HEK293 (cell line): ENCODE data around the gene SUSD4.

Source experiments
- CTCF ChIP-seq: fragments of 450-650 bp; formaldehyde crosslinking; IDR thresholded peaks from 2 replicates; pipeline ENCODE4 v1.5.1; 2016; ENCODE audit warnings: missing biosample characterization, missing genetic modification characterization
- GFI1B ChIP-seq: fragments of 450-650 bp; formaldehyde crosslinking; IDR thresholded peaks from 2 replicates; pipeline ENCODE4 v1.5.1; 2016; ENCODE audit warnings: missing biosample characterization, missing genetic modification characterization
- MEIS1 ChIP-seq: sonication (generic); formaldehyde crosslinking; IDR thresholded peaks from 2 replicates; pipeline ENCODE4 v1.8.1; 2022; ENCODE audit warnings: missing genetic modification reagents, mild to moderate bottlenecking, borderline replicate concordance
- REST ChIP-seq: fragments of 450-650 bp; formaldehyde crosslinking; IDR thresholded peaks from 2 replicates; pipeline ENCODE4 v1.5.1; 2016; ENCODE audit warnings: missing biosample characterization, missing genetic modification characterization
- SP7 ChIP-seq: fragments of 450-650 bp; formaldehyde crosslinking; IDR thresholded peaks from 2 replicates; pipeline ENCODE4 v1.5.1; 2016; ENCODE audit warnings: missing biosample characterization, missing genetic modification characterization
- YY2 ChIP-seq: fragments of 450-650 bp; formaldehyde crosslinking; IDR thresholded peaks from 2 replicates; pipeline ENCODE4 v1.5.1; 2016; ENCODE audit warnings: missing biosample characterization, missing genetic modification characterization
- ZBTB49 ChIP-seq: fragments of 450-650 bp; formaldehyde crosslinking; IDR thresholded peaks from 2 replicates; pipeline ENCODE4 v1.5.1; 2016; ENCODE audit warnings: missing biosample characterization, missing genetic modification characterization, low read depth
- ZNF157 ChIP-seq: fragments of 450-650 bp; formaldehyde crosslinking; IDR thresholded peaks from 2 replicates; pipeline ENCODE4 v1.5.1; 2016; ENCODE audit warnings: missing biosample characterization, missing genetic modification characterization
- ZNF174 ChIP-seq: fragments of 450-650 bp; formaldehyde crosslinking; IDR thresholded peaks from 2 replicates; pipeline ENCODE4 v1.5.0; 2017; ENCODE audit warnings: missing biosample characterization, mild to moderate bottlenecking, missing genetic modification characterization
- ZNF518A ChIP-seq: fragments of 450-650 bp; formaldehyde crosslinking; conservative IDR thresholded peaks from 2 replicates; pipeline ENCODE4 v1.5.1; 2016; ENCODE audit warnings: low read depth, missing biosample characterization, missing genetic modification characterization
- ZNF530 ChIP-seq: fragments of 450-650 bp; formaldehyde crosslinking; IDR thresholded peaks from 2 replicates; pipeline ENCODE4 v1.5.1; 2016; ENCODE audit warnings: low read depth, missing biosample characterization, missing genetic modification characterization
- ZNF549 ChIP-seq: fragments of 450-650 bp; IDR thresholded peaks from 2 replicates; pipeline ENCODE4 v1.5.1; 2018; ENCODE audit warnings: missing biosample characterization, missing genetic modification characterization, mild to moderate bottlenecking, inconsistent platforms, moderate library complexity
- ZNF585B ChIP-seq: fragments of 450-650 bp; formaldehyde crosslinking; IDR thresholded peaks from 2 replicates; pipeline ENCODE4 v1.5.1; 2016; ENCODE audit warnings: missing biosample characterization, missing genetic modification characterization
- ZNF76 ChIP-seq: fragments of 450-650 bp; formaldehyde crosslinking; IDR thresholded peaks from 2 replicates; pipeline ENCODE4; 2016; ENCODE audit warnings: low read depth, missing biosample characterization, missing genetic modification characterization, borderline replicate concordance

GRCh38 chr1:223227031-223227430, 136.9 kb downstream of the SUSD4 start:
- TF ChIP-seq ZNF157 (tag by site-specific recombination) (no peak), ZNF530 (no peak), ZBTB49 (no peak), CTCF (no peak), MEIS1 (CRISPR knock-in tag) (no peak), REST (tag by site-specific recombination) (no peak), GFI1B (tag by site-specific recombination) (no peak), ZNF518A (tag by site-specific recombination) (no peak), ZNF76 (tag by site-specific recombination) (no peak), ZNF174 (tag by site-specific recombination) (no peak), SP7 (no peak), ZNF585B (tag by site-specific recombination) (no peak), YY2 (no peak), ZNF549 (tag by site-specific recombination) (no peak)
